CD4-positive, alpha-beta T cell treated with Interleukin-2 at 100 ng/mL for 4 hours (primary cell): ENCODE results near the gene SOX10.

Experiments used
- DNase-seq: peaks from one replicate; pipeline ENCODE4 v3.0.0-alpha.2; 2020; ENCODE audit warnings: low spot score

Gene SOX10

GRCh38 chr22:38016182-38017151, 32.1 kb upstream of the SOX10 start:
- DNase-seq: no peak

GRCh38 chr22:38014083-38014482, 29.7 kb upstream of the SOX10 start:
- no peak for DNase-seq

DNA sequence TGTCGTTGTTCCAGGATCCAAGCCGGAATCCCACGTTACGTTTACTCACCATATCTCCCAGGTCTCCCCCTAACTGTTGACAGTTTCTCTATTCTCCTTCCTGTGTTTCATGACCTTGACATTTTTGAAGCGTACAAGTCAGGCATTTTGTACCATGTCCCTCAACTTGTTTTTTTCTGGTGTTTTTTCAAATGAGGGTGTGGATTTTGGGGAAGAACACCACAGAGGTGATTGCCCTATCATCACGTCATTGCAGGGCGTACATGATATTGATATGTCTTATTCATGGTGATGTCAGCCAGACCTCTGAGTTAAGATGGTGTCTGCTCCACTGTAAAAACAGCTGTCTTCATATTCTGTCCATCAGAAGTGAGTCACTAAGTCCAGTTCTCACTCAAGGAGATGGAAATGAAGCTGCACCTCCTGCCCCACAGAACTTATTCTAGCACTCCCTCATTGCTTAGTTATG, 28.3 kb upstream of the SOX10 start:
- DNase-seq: no peak

GRCh38 chr22:38009000-38009806, 24.8 kb upstream of the SOX10 start:
- DNase-seq: no peak

GRCh38 chr22:38007330-38007902, 23.1 kb upstream of the SOX10 start:
- no peak for DNase-seq

GRCh38 chr22:38006906-38007305, 22.6 kb upstream of the SOX10 start:
- no peak for DNase-seq

DNA sequence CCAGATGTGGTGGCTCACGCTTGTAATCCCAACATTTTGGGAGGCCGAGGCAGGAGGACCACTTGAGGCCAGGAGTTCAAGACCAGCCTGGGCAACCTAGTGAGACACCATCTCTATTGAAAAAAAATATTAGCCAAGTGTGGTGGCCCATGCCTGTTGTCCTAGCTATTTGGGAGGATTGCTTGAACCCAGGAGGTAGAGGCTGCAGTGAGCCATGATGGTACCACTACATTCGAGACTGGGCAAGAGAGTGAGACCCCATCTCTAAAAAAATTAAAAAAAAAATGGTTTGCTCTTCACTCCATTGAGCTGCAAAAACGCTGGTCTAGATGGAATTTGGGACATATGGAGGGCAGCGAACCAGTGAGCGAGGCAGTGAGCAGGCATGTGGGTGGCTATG, 21.6 kb upstream of the SOX10 start:
- no peak for DNase-seq

GRCh38 chr22:37999640-38000272, 15.4 kb upstream of the SOX10 start:
- DNase-seq: no peak

GRCh38 chr22:37999236-37999635, 14.9 kb upstream of the SOX10 start:
- DNase-seq: no peak

- DNase-seq: no peak
Measured at GRCh38 chr22:37998543-37998942, 14.2 kb upstream of the SOX10 start.

- DNase-seq: no peak
Measured at GRCh38 chr22:37996515-37997246, 12.3 kb upstream of the SOX10 start.

GRCh38 chr22:37996079-37996478, 11.7 kb upstream of the SOX10 start:
- no peak for DNase-seq

GRCh38 chr22:37995460-37995859, 11.1 kb upstream of the SOX10 start:
- DNase-seq: no peak

GRCh38 chr22:37994982-37995381, 10.6 kb upstream of the SOX10 start:
- no peak for DNase-seq

DNA sequence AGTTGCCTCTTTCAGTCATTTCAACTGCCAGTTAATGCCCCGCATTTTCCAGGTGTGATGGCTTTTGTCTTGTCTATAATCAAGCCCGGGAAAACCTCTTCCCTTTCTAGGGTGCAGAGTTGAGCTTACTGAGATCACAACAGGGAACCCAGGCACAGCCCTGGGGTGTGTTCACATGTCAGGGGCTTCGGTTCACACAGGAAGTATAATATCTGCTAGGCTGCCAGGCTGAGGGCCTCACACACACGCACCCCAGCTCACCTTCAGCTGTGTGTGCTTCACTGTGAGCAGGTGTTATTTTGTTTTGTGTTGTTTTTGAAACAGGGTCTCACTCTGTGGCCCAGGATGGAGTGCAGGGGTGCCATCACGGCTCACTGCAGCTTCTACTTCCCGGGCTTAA, 9.7 kb upstream of the SOX10 start:
- DNase-seq: peak; percentile 37

GRCh38 chr22:37991731-37992442, 7.5 kb upstream of the SOX10 start:
- DNase-seq: no peak

GRCh38 chr22:37990862-37991261, 6.5 kb upstream of the SOX10 start:
- no peak for DNase-seq

DNA sequence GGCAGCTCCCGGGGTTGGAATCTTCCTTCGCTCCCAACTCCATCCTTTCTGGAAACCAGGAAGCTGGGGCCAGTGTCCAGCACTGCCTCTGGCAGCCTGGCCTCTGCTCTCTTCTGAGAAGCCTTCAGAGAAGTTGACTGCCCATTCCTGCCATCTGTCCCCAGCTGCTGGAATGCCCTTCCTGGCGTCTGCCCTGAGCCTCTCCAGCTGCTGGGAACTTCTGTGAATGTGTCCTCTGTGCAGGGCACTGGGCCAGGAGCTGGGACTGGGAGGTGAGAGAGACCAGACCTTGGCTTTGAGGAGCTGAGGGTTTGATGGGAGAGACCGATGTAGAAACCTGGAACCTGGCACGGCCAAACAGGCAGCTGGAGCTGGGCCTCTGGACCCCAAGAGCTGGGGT, 5.9 kb upstream of the SOX10 start:
- no peak for DNase-seq

GRCh38 chr22:37989146-37990045, 5.0 kb upstream of the SOX10 start:
- no peak for DNase-seq

DNA sequence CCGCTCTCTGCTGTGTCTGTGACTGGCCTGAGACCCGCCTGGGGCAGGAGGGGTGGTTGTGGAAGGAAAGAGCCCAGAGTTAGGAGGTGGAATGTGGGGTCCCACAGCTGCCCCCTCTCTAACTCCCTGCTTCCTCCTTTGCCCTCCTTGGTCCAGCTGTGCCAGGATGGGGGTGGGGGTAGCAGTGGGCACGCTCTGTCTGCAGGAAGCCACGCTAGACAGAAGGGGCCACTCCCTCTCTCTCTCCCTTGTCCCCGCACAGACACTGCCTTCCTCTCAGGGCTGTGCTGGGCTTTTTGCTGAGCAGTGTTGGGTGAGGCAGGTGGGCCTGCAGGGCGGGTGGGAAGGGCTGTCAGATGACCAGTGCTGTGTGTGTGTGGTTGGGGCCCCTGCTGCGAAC, 2.0 kb upstream of the SOX10 start:
- no peak for DNase-seq
